ENCODE results near the gene MRPL4. TPM values are rescaled to one million over a fixed set of nuclear protein-coding genes. Genes with fewer than 3 reads are reported as not detected.

Gene MRPL4
- total RNA-seq, 1 donor: 14.9 TPM

GRCh38 chr19:10295847-10296591 lies 44.0 kb downstream of the MRPL4 start:
- Histone ChIP-seq H3K4me3 (ENCODE audit: low read length) (peak overlapping the region; percentile 9), H3K4me1 (ENCODE audit: insufficient read depth, low read length) (peaks cover 62% of the 10 kb centered on the region), H3K27me3 (ENCODE audit: insufficient read depth, low read length) (peaks cover 50% of the 10 kb centered on the region), H3K9me3 (ENCODE audit: low read depth, low read length) (no peaks in the 10 kb centered on the region)

- Histone ChIP-seq H3K27me3 (ENCODE audit: insufficient read depth, low read length) (peaks cover 12% of the 10 kb centered on the region), H3K4me3 (ENCODE audit: low read length) (no peak overlapping the region), H3K9me3 (ENCODE audit: low read depth, low read length) (no peaks in the 10 kb centered on the region), H3K4me1 (ENCODE audit: insufficient read depth, low read length) (peaks cover 37% of the 10 kb centered on the region)
Measured at GRCh38 chr19:10299545-10300458, 47.8 kb downstream of the MRPL4 start.

- Histone ChIP-seq H3K4me1 (ENCODE audit: insufficient read depth, low read length) (peaks cover 32% of the 10 kb centered on the region), H3K4me3 (ENCODE audit: low read length) (no peak overlapping the region), H3K27me3 (ENCODE audit: insufficient read depth, low read length) (no peaks in the 10 kb centered on the region), H3K9me3 (ENCODE audit: low read depth, low read length) (no peaks in the 10 kb centered on the region)
Measured at GRCh38 chr19:10305139-10305806, 53.3 kb downstream of the MRPL4 start.

GRCh38 chr19:10306327-10306726 lies 54.3 kb downstream of the MRPL4 start:
- Histone ChIP-seq H3K4me1 (ENCODE audit: insufficient read depth, low read length) (peaks cover 27% of the 10 kb centered on the region), H3K27me3 (ENCODE audit: insufficient read depth, low read length) (no peaks in the 10 kb centered on the region), H3K4me3 (ENCODE audit: low read length) (no peak overlapping the region), H3K9me3 (ENCODE audit: low read depth, low read length) (no peaks in the 10 kb centered on the region)

GRCh38 chr19:10309423-10309822 lies 57.4 kb downstream of the MRPL4 start, which contains the start of gene ZGLP1:
ZGLP1 (minus strand) TSS chr19:10309815.
- no peaks in the 10 kb centered on the region for H3K27me3 ChIP-seq (ENCODE audit: insufficient read depth, low read length)
- no peaks in the 10 kb centered on the region for H3K9me3 ChIP-seq (ENCODE audit: low read depth, low read length)
- peaks cover 23% of the 10 kb centered on the region for H3K4me1 ChIP-seq (ENCODE audit: insufficient read depth, low read length)
- no peak within 1 kb of the TSS for H3K4me3 ChIP-seq (ENCODE audit: low read length)

Other genes starting within 250 kb of the MRPL4 start
- gene COL5A3, start 241.7 kb upstream of the MRPL4 start, total RNA-seq: 1.0 TPM
- 0.10 TPM for gene RDH8, start 238.7 kb upstream of the MRPL4 start, total RNA-seq
- 28.0 TPM for gene SHFL, start 165.9 kb upstream of the MRPL4 start, total RNA-seq
- 0.63 TPM for gene ANGPTL6, start 149.5 kb upstream of the MRPL4 start, total RNA-seq
- gene PPAN, start 145.9 kb upstream of the MRPL4 start, total RNA-seq: 31.6 TPM
- gene P2RY11, start 140.5 kb upstream of the MRPL4 start, total RNA-seq: 8.3 TPM
- 286 TPM for gene EIF3G, start 132.3 kb upstream of the MRPL4 start, total RNA-seq
- gene DNMT1, start 57.3 kb upstream of the MRPL4 start, total RNA-seq: 53.0 TPM
- 5.6 TPM for gene S1PR2, start 20.9 kb upstream of the MRPL4 start, total RNA-seq
- gene ICAM1, start 18.9 kb downstream of the MRPL4 start, total RNA-seq: 170 TPM
- 7.9 TPM for gene ICAM4, start 34.7 kb downstream of the MRPL4 start, total RNA-seq
- gene ICAM5, start 37.7 kb downstream of the MRPL4 start, total RNA-seq: 0.42 TPM
- gene ZGLP1, start 57.6 kb downstream of the MRPL4 start, total RNA-seq: 1.6 TPM
- 1.5 TPM for gene FDX2, start 63.8 kb downstream of the MRPL4 start, total RNA-seq
- gene RAVER1, start 81.3 kb downstream of the MRPL4 start, total RNA-seq: 9.6 TPM
- 151 TPM for gene ICAM3, start 87.4 kb downstream of the MRPL4 start, total RNA-seq
- gene TYK2, start 128.4 kb downstream of the MRPL4 start, total RNA-seq: 93.2 TPM
- gene CDC37, start 151.3 kb downstream of the MRPL4 start, total RNA-seq: 114 TPM
- gene PDE4A, start 168.3 kb downstream of the MRPL4 start, total RNA-seq: 7.2 TPM

Measured in mononuclear cell (primary cell).